HG03280 (cell line): Measurements from ENCODE around the gene ZNF580.

ENCODE experiments used
- ATAC-seq: cut with Tn5 transposase; IDR thresholded peaks from one replicate; pipeline ENCODE4 v1.9.1; 2021; ENCODE audit warnings: mild to moderate bottlenecking, moderate library complexity; ENCODE audit not compliant: unreplicated experiment

The ZNF580 gene

GRCh38 chr19:55674841-55675660, 34.2 kb downstream of the ZNF580 start, which contains the start of gene EPN1:
EPN1 (plus strand) TSS chr19:55675226; CDS start chr19:55678628, 3,402 bp downstream.
- ATAC-seq = peak; percentile 75

GRCh38 chr19:55675661-55676354, 35.0 kb downstream of the ZNF580 start:
- ATAC-seq = no peak

- no peak for ATAC-seq
Observed at GRCh38 chr19:55676383-55676782, 35.6 kb downstream of the ZNF580 start.

- no peak for ATAC-seq
Observed at GRCh38 chr19:55676889-55677505, 36.2 kb downstream of the ZNF580 start.

GRCh38 chr19:55677572-55678028, 36.8 kb downstream of the ZNF580 start:
- ATAC-seq = no peak

GRCh38 chr19:55678121-55678671, 37.4 kb downstream of the ZNF580 start:
- peak; percentile 62 for ATAC-seq

GRCh38 chr19:55679343-55680257, 38.8 kb downstream of the ZNF580 start:
- no peak for ATAC-seq

- no peak for ATAC-seq
Observed at GRCh38 chr19:55680339-55681130, 39.7 kb downstream of the ZNF580 start.

GRCh38 chr19:55681131-55682092, 40.6 kb downstream of the ZNF580 start:
- no peak for ATAC-seq

- no peak for ATAC-seq
Observed at GRCh38 chr19:55683449-55684261, 42.9 kb downstream of the ZNF580 start.

- ATAC-seq = no peak
Observed at GRCh38 chr19:55684946-55685681, 44.3 kb downstream of the ZNF580 start.

- no peak for ATAC-seq
Observed at GRCh38 chr19:55685776-55686175, 45.0 kb downstream of the ZNF580 start.

GRCh38 chr19:55686311-55687050, 45.7 kb downstream of the ZNF580 start:
- no peak for ATAC-seq

GRCh38 chr19:55687281-55688201, 46.7 kb downstream of the ZNF580 start:
- no peak for ATAC-seq
